ENCODE results near the gene SBF2.

SBF2 gene

DNA sequence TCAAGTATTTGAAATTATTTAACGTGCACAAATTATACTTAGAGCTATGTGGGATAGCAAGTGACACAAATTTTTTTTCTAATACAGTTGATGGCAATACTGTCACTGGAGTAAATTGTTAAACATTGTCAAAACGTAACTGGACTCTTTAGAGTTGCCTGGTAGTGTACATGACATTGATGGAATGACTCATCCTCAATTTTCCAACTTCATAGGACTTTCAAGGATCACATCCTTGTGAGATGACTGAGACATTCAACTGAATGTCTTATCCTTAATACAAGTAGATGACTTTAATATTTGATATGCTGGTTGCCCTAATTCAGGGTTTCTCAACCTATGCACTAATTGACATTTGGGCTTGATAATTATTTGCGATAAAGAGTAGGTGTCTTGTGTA lies 320.1 kb downstream of the SBF2 start:
- Histone ChIP-seq H3K4me1 (ENCODE audit: control insufficient read depth, insufficient read depth, low read length) (peaks cover 21% of the 10 kb centered on the region), H3K9ac (ENCODE audit: low read depth, low read length) (no peak overlapping the region), H3K27me3 (ENCODE audit: control insufficient read depth, insufficient read depth, low read length) (no peaks in the 10 kb centered on the region), H3K9me3 (replicated peaks; ENCODE audit: low read length) (no peaks in the 10 kb centered on the region), H3K4me2 (ENCODE audit: low read length) (no peak overlapping the region), H3K4me3 (ENCODE audit: low read length) (no peak overlapping the region), H3K36me3 (ENCODE audit: insufficient read depth, low read length) (no peaks in the 10 kb centered on the region)

DNA sequence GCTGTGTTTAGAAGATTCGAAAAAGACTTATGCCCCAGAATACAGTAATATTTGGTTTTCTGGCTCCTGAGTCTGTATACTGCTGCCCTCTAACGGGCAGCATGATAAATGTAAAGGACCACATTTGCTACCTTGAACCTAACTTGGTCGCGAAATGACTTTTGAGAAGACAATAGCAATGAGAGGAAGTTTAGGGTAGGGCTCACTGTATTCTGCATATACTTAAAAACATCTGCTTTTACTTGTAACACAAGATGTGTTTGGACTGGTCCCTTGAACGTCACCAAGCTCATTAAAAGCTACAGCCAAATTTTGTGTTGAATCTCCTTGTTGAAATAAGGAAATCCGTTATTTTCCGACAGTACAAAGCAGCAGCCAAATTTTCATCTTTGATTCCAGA lies 321.0 kb downstream of the SBF2 start:
- no peaks in the 10 kb centered on the region for H3K27me3 ChIP-seq (ENCODE audit: control insufficient read depth, insufficient read depth, low read length)
- no peak overlapping the region for H3K4me2 ChIP-seq (ENCODE audit: low read length)
- no peaks in the 10 kb centered on the region for H3K9me3 ChIP-seq (replicated peaks; ENCODE audit: low read length)
- no peak overlapping the region for H3K9ac ChIP-seq (ENCODE audit: low read depth, low read length)
- peaks cover 2% of the 10 kb centered on the region for H3K36me3 ChIP-seq (ENCODE audit: insufficient read depth, low read length)
- H3K4me1 ChIP-seq (ENCODE audit: control insufficient read depth, insufficient read depth, low read length), result peaks cover 19% of the 10 kb centered on the region
- H3K4me3 ChIP-seq (ENCODE audit: low read length), result no peak overlapping the region

DNA sequence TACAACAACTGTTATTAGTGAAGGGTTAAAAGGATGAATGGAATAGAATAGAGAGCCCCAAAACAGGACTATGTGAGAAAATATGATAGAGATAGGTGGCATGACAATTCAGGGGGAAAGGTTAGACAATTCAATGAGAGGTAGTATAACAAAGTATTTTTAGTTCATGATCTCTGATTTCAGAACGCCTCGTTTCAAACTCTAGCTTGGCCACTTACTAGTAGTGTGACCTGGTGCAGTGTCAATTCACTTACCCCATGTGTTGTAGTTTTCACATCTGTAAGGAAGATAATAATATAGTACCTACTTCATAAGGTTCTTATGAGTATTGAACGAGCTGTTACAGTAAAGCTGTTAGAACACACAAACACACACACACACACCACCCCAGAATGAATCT lies 322.1 kb downstream of the SBF2 start:
- H3K27me3 ChIP-seq (ENCODE audit: control insufficient read depth, insufficient read depth, low read length), result no peaks in the 10 kb centered on the region
- H3K4me3 ChIP-seq (ENCODE audit: low read length), result no peak overlapping the region
- peaks cover 2% of the 10 kb centered on the region for H3K36me3 ChIP-seq (ENCODE audit: insufficient read depth, low read length)
- no peak overlapping the region for H3K9ac ChIP-seq (ENCODE audit: low read depth, low read length)
- H3K9me3 ChIP-seq (replicated peaks; ENCODE audit: low read length), result no peaks in the 10 kb centered on the region
- H3K4me2 ChIP-seq (ENCODE audit: low read length), result no peak overlapping the region
- H3K4me1 ChIP-seq (ENCODE audit: control insufficient read depth, insufficient read depth, low read length), result peaks cover 10% of the 10 kb centered on the region

DNA sequence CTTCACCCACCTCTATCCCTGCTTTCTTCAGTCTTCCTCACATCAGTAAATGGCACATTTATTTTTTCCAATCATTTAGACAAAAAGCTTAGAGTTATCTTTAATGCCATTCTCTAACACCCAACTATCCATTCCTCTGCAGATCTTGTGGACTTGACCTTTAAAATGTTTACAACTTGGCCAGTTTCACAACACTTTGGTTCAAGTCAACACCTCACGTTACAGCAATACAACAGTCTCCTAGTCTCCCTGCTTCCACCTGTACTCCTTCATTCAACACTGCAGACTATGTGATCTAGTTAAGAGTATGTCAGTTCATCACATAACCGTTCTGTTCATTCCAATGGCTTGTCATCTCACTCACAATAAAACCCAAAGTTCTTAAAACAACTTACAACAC lies 325.0 kb downstream of the SBF2 start:
- peaks cover 2% of the 10 kb centered on the region for H3K36me3 ChIP-seq (ENCODE audit: insufficient read depth, low read length)
- H3K9ac ChIP-seq (ENCODE audit: low read depth, low read length), result no peak overlapping the region
- no peak overlapping the region for H3K4me2 ChIP-seq (ENCODE audit: low read length)
- no peaks in the 10 kb centered on the region for H3K27me3 ChIP-seq (ENCODE audit: control insufficient read depth, insufficient read depth, low read length)
- H3K4me3 ChIP-seq (ENCODE audit: low read length), result no peak overlapping the region
- peaks cover 7% of the 10 kb centered on the region for H3K4me1 ChIP-seq (ENCODE audit: control insufficient read depth, insufficient read depth, low read length)
- no peaks in the 10 kb centered on the region for H3K9me3 ChIP-seq (replicated peaks; ENCODE audit: low read length)

DNA sequence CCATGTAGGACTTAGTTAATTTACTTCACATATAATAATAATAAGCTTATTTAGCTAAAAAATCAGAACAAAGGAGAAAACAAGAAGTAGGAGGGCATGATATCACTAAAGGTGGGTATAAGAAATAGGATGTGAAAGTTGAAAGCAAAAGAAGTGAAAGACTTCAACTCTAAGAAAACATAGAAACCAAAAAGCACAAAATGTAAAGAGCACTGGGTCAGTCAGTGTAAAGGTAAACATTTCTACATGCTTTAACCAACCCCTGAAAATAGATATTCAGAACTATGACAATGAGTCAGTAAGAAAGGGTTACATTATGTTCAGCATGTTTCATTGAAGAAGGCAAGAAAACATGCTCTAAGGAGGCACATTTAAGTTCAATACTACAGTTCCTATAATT lies 331.3 kb downstream of the SBF2 start:
- Histone ChIP-seq H3K27me3 (ENCODE audit: control insufficient read depth, insufficient read depth, low read length) (no peaks in the 10 kb centered on the region), H3K4me1 (ENCODE audit: control insufficient read depth, insufficient read depth, low read length) (no peaks in the 10 kb centered on the region), H3K4me2 (ENCODE audit: low read length) (no peak overlapping the region), H3K9ac (ENCODE audit: low read depth, low read length) (no peak overlapping the region), H3K4me3 (ENCODE audit: low read length) (no peak overlapping the region), H3K36me3 (ENCODE audit: insufficient read depth, low read length) (peaks cover 28% of the 10 kb centered on the region), H3K9me3 (replicated peaks; ENCODE audit: low read length) (peaks cover 3% of the 10 kb centered on the region)

DNA sequence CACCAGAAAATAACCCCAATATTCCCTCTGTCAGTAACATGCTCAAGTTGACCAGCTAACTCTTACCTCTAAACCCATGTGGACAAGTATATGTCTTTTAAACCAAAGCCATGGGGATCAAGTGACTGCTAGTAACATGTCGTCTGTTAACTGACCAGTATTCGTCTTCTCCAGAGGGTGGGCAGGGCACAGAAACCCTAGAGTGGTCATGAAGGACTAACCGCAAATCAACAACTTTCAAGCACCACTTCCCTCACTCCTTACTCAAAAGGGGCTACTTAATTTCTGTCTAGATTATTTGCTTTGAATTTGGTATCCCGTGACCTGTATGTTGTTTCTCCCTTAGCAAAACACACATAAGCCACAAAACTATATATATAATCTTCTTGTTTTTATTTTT lies 336.9 kb downstream of the SBF2 start:
- no peak overlapping the region for H3K4me2 ChIP-seq (ENCODE audit: low read length)

DNA sequence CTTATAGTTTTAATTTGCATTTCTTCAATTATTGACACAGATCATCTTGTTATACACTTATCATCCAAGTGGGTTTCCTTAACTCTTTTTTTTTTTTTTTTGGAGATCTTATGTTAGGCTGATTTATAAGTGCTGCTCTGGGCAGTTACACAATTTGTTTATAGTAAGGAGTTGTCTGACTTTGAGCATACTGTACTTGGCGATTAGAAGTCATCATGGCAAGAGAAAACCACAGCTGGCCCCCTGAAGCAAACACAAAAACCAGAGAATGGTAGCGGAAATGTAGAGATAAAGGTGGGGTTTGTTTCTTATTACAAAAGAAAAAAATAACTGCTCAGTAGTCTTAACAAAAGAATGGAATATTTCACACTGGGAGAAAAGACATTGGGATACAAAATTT lies 337.5 kb downstream of the SBF2 start:
- peaks cover 24% of the 10 kb centered on the region for H3K4me1 ChIP-seq (ENCODE audit: control insufficient read depth, insufficient read depth, low read length)
- H3K4me2 ChIP-seq (ENCODE audit: low read length), result no peak overlapping the region
- no peaks in the 10 kb centered on the region for H3K27me3 ChIP-seq (ENCODE audit: control insufficient read depth, insufficient read depth, low read length)
- no peaks in the 10 kb centered on the region for H3K9me3 ChIP-seq (replicated peaks; ENCODE audit: low read length)
- H3K36me3 ChIP-seq (ENCODE audit: insufficient read depth, low read length), result peaks cover 15% of the 10 kb centered on the region
- no peak overlapping the region for H3K4me3 ChIP-seq (ENCODE audit: low read length)
- H3K9ac ChIP-seq (ENCODE audit: low read depth, low read length), result no peak overlapping the region

More for the DNA sequence above, 336.9 kb downstream of the SBF2 start:
- Histone ChIP-seq H3K4me3 (ENCODE audit: low read length) (no peak overlapping the region), H3K27me3 (ENCODE audit: control insufficient read depth, insufficient read depth, low read length) (no peaks in the 10 kb centered on the region), H3K36me3 (ENCODE audit: insufficient read depth, low read length) (peaks cover 20% of the 10 kb centered on the region), H3K4me1 (ENCODE audit: control insufficient read depth, insufficient read depth, low read length) (peaks cover 24% of the 10 kb centered on the region), H3K9ac (ENCODE audit: low read depth, low read length) (no peak overlapping the region), H3K9me3 (replicated peaks; ENCODE audit: low read length) (no peaks in the 10 kb centered on the region)

DNA sequence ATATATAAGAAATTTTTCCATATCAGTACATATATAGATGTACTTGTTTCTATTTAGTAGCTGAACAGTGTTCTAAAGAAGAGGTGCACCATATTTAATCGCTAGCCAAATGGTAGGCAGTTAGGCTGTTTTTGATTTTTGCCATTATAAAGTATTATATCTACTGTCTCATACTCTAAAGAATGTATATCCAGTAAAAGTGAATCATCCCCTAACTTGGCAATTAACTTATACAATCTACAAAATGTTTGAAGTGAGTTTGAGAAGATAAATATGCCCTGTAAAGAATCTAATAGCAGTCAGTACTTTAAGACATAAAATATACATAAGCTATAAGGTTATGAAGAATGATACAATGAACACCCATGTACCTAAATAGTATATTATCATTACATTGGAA lies 338.6 kb downstream of the SBF2 start:
- no peaks in the 10 kb centered on the region for H3K9me3 ChIP-seq (replicated peaks; ENCODE audit: low read length)
- no peak overlapping the region for H3K4me3 ChIP-seq (ENCODE audit: low read length)
- H3K36me3 ChIP-seq (ENCODE audit: insufficient read depth, low read length), result peaks cover 8% of the 10 kb centered on the region
- H3K4me2 ChIP-seq (ENCODE audit: low read length), result no peak overlapping the region
- H3K27me3 ChIP-seq (ENCODE audit: control insufficient read depth, insufficient read depth, low read length), result no peaks in the 10 kb centered on the region
- H3K9ac ChIP-seq (ENCODE audit: low read depth, low read length), result no peak overlapping the region
- peaks cover 24% of the 10 kb centered on the region for H3K4me1 ChIP-seq (ENCODE audit: control insufficient read depth, insufficient read depth, low read length)

DNA sequence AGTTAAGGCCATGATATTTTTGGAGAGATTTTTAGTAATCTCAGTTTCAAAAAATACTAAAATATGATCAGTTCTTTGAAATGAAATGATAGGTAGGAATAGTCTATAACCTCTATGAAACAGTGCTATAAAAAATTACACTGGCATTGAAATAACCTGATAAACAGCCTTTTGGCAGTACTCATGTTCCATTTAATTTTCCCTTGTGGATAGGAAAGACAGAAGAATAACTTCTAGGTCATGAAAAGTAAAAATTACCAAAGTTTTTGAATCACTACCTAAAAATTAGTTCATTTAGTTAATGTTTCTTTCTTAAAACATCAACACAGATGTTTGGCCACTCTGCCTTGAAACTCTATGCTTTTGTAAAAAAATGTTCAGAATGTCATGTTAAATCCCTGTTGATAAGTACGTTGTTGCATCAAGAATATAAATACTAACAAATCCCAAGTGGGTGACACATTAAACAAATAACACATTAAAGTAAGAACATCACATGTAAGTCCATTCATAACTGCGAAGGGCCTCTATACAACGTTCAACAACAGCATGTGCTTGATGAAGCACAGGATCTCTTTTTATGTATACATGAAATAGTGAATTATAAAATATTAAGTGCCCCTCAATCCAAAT lies 339.9 kb downstream of the SBF2 start:
- Histone ChIP-seq H3K4me1 (ENCODE audit: control insufficient read depth, insufficient read depth, low read length) (peaks cover 24% of the 10 kb centered on the region), H3K9me3 (replicated peaks; ENCODE audit: low read length) (no peaks in the 10 kb centered on the region), H3K36me3 (ENCODE audit: insufficient read depth, low read length) (peaks cover 2% of the 10 kb centered on the region), H3K4me3 (ENCODE audit: low read length) (no peak overlapping the region), H3K4me2 (ENCODE audit: low read length) (peak overlapping the region; percentile 20), H3K9ac (ENCODE audit: low read depth, low read length) (peak overlapping the region; percentile 46), H3K27me3 (ENCODE audit: control insufficient read depth, insufficient read depth, low read length) (no peaks in the 10 kb centered on the region)

DNA sequence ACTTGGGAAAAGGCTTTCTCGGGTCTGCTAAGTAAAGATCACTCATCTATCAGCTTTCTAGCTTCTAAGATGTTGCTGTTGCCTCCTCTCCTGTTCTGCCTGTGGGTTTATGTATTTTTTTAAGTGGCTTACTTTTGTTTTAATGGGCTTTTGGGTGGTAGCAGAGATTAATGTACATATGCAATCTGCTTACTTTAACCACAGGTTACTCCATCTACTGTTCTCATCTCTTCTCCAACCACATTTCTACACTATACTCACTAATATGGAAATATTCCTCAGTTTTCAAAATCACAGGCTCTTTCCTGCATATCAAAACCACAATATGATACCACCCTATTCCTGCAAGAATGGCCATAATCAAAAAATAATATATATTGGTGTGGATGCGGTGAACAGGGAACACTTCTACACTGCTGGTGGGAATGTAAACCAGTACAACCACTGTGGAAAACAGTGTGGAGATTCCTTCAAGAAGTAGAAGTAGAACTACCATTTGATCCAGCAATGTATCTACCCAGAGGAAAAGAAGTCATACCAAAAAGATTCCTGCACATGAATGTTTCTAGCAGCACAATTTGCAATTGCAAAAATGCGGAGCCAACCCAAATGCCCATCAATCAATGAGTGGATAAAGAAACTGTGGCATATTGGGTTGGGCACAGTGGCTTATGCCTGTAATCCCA lies 341.4 kb downstream of the SBF2 start:
- H3K4me2 ChIP-seq (ENCODE audit: low read length), result no peak overlapping the region
- no peaks in the 10 kb centered on the region for H3K27me3 ChIP-seq (ENCODE audit: control insufficient read depth, insufficient read depth, low read length)
- H3K4me1 ChIP-seq (ENCODE audit: control insufficient read depth, insufficient read depth, low read length), result peaks cover 24% of the 10 kb centered on the region
- H3K9me3 ChIP-seq (replicated peaks; ENCODE audit: low read length), result no peaks in the 10 kb centered on the region
- H3K9ac ChIP-seq (ENCODE audit: low read depth, low read length), result no peak overlapping the region
- H3K36me3 ChIP-seq (ENCODE audit: insufficient read depth, low read length), result peaks cover under 1% of the 10 kb centered on the region
- H3K4me3 ChIP-seq (ENCODE audit: low read length), result no peak overlapping the region

DNA sequence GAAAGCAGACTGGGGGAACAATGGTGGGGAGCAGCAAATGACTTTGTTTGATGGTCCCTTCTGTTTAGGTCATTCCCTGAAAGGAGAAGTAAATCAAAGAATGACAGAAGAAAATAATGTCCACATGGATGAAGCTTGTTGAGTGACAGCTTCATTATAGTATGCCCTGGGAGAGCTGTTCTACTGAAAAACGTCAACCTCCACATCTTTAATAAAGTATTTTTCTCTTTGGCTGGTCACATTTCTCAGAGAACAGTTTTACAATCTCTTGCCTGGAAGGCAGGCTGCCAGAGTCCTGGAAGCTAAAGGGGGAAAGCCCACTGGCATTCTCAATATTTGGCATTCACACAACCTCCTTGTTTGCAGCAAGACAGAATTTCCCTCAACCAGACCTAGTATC lies 342.2 kb downstream of the SBF2 start:
- H3K9ac ChIP-seq (ENCODE audit: low read depth, low read length), result no peak overlapping the region
- H3K4me2 ChIP-seq (ENCODE audit: low read length), result no peak overlapping the region
- H3K4me1 ChIP-seq (ENCODE audit: control insufficient read depth, insufficient read depth, low read length), result peaks cover 24% of the 10 kb centered on the region
- H3K9me3 ChIP-seq (replicated peaks; ENCODE audit: low read length), result no peaks in the 10 kb centered on the region
- H3K27me3 ChIP-seq (ENCODE audit: control insufficient read depth, insufficient read depth, low read length), result no peaks in the 10 kb centered on the region
- no peak overlapping the region for H3K4me3 ChIP-seq (ENCODE audit: low read length)
- H3K36me3 ChIP-seq (ENCODE audit: insufficient read depth, low read length), result peaks cover 5% of the 10 kb centered on the region

DNA sequence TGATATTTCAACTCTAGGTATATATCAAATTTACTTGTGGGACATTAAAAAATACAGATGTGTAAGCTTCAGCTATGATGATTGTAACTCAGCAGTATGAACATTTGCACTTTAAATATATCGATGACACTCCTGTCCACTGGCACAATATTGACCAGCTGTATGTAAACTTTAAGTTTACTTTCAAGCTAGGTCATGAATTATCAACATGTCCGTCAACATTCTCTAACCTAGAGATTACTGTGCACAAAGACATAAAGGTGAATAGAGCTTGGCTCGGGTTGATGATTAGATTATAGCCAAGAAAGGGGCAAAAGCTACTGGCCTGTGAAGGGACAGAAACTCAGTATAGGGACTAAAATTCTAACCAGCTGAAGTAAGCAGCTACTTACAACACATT lies 343.6 kb downstream of the SBF2 start:
- Histone ChIP-seq H3K4me3 (ENCODE audit: low read length) (no peak overlapping the region), H3K27me3 (ENCODE audit: control insufficient read depth, insufficient read depth, low read length) (no peaks in the 10 kb centered on the region), H3K4me1 (ENCODE audit: control insufficient read depth, insufficient read depth, low read length) (peaks cover 20% of the 10 kb centered on the region), H3K36me3 (ENCODE audit: insufficient read depth, low read length) (peaks cover 5% of the 10 kb centered on the region), H3K9ac (ENCODE audit: low read depth, low read length) (no peak overlapping the region), H3K4me2 (ENCODE audit: low read length) (no peak overlapping the region), H3K9me3 (replicated peaks; ENCODE audit: low read length) (no peaks in the 10 kb centered on the region)
